ENCODE data around the gene UBASH3B.
A peak's percentile ranks its signal among the peaks of the same experiment; 100 is the strongest.
"Not testable (repeated sequence)": the region's sequence is repeated elsewhere in the genome, so short reads cannot be mapped to it uniquely, and the experiment has no call there.

The UBASH3B gene

GRCh38 chr11:122655527-122656072 is at the start of gene UBASH3B:
TSS of gene UBASH3B (plus strand) at chr11:122655722. CDS start at chr11:122656050, 328 bp downstream.
- peak; percentile 67 for DNase-seq

GRCh38 chr11:122607162-122607561 is 48.4 kb upstream of the UBASH3B start:
- not testable (repeated sequence) for DNase-seq

- no peak for DNase-seq
These were observed 43.2 kb upstream of the UBASH3B start for GRCh38 chr11:122612123-122612824.

GRCh38 chr11:122616718-122617117 is 38.8 kb upstream of the UBASH3B start:
- no peak for DNase-seq

GRCh38 chr11:122617297-122617696 is 38.2 kb upstream of the UBASH3B start:
- no peak for DNase-seq

GRCh38 chr11:122617926-122618325 is 37.6 kb upstream of the UBASH3B start:
- DNase-seq = no peak

- no peak for DNase-seq
These were observed 36.6 kb upstream of the UBASH3B start for GRCh38 chr11:122618927-122619326.

- no peak for DNase-seq
These were observed 35.8 kb upstream of the UBASH3B start for GRCh38 chr11:122619757-122620156.

GRCh38 chr11:122625501-122625900 is 30.0 kb upstream of the UBASH3B start:
- DNase-seq = not testable (repeated sequence)

- DNase-seq = no peak
These were observed 29.4 kb upstream of the UBASH3B start for GRCh38 chr11:122625976-122626665.

- DNase-seq = no peak
These were observed 27.8 kb upstream of the UBASH3B start for GRCh38 chr11:122627745-122628144.

- peak; percentile 53 for DNase-seq
These were observed 26.5 kb upstream of the UBASH3B start for GRCh38 chr11:122628810-122629555.

GRCh38 chr11:122632181-122632824 is 23.2 kb upstream of the UBASH3B start:
- no peak for DNase-seq

GRCh38 chr11:122633219-122633829 is 22.2 kb upstream of the UBASH3B start:
- no peak for DNase-seq

GRCh38 chr11:122634501-122634900 is 21.0 kb upstream of the UBASH3B start:
- no peak for DNase-seq

- DNase-seq = no peak
These were observed 18.0 kb upstream of the UBASH3B start for GRCh38 chr11:122637541-122637940.

- DNase-seq = no peak
These were observed 13.0 kb upstream of the UBASH3B start for GRCh38 chr11:122642472-122642922.

- DNase-seq = no peak
These were observed 12.6 kb upstream of the UBASH3B start for GRCh38 chr11:122642971-122643370.

- no peak for DNase-seq
These were observed 9.7 kb upstream of the UBASH3B start for GRCh38 chr11:122645847-122646246.

- DNase-seq = no peak
These were observed 8.8 kb upstream of the UBASH3B start for GRCh38 chr11:122646549-122647340.

GRCh38 chr11:122647736-122648275 is 7.7 kb upstream of the UBASH3B start:
- DNase-seq = no peak

Measured in NCI-H2227 treated with DMSO at 0.1 percent for 48 hours (cell line).